Endothelial cell of umbilical vein (primary cell): ENCODE data around the gene PRKAA1.

Source experiments
- CTCF ChIP-seq, 2 donors: IDR thresholded peaks; 1 replicate in 1 of 2; 2 replicates in 1 of 2; pipeline ENCODE4 v1.5.1; 2011; ENCODE audit warnings: low read length in 2 of 2, mild to moderate bottlenecking in 2 of 2, moderate library complexity in 2 of 2, control low read depth in 1 of 2, inconsistent platforms in 1 of 2, low read depth in 1 of 2; ENCODE audit not compliant: insufficient read depth in 1 of 2; ENCODE audit errors: extremely low read depth in 1 of 2
- EZH2 ChIP-seq: IDR thresholded peaks from 2 replicates; pipeline ENCODE4 v1.6.1; 2012; ENCODE audit warnings: borderline replicate concordance, low read depth, mild to moderate bottlenecking, moderate library complexity, low read length, inconsistent platforms; ENCODE audit not compliant: severe bottlenecking
- JUN ChIP-seq: IDR thresholded peaks from 2 replicates; pipeline ENCODE4 v1.6.1; 2011; ENCODE audit warnings: borderline replicate concordance, low read depth; ENCODE audit not compliant: insufficient read length, insufficient read depth
- MAX ChIP-seq: IDR thresholded peaks from 2 replicates; pipeline ENCODE4 v1.6.1; 2011; ENCODE audit not compliant: insufficient read depth, insufficient read length
- POLR2A ChIP-seq: IDR thresholded peaks from 2 replicates; pipeline ENCODE4 v1.6.1; 2012; ENCODE audit warnings: low read depth, mild to moderate bottlenecking, control low read depth, low read length

- TF ChIP-seq JUN: no peak
- no peak for TF ChIP-seq EZH2
- TF ChIP-seq CTCF (IDR thresholded peaks at IDR 0.05; ENCODE audit: extremely low read depth in 1 of 2, insufficient read depth in 1 of 2, low read depth in 1 of 2, low read length in 2 of 2): no peak
- TF ChIP-seq MAX: no peak
- TF ChIP-seq POLR2A: no peak
Measured at GRCh38 chr5:40780858-40781257, 17.3 kb downstream of the PRKAA1 start.
